Natural killer cell (primary cell): Measurements from ENCODE around the gene CREB1. TPM values are rescaled to one million over a fixed set of nuclear protein-coding genes. Genes with fewer than 3 reads are reported as not detected.
"Not testable (repeated sequence)": the region's sequence is repeated elsewhere in the genome, so short reads cannot be mapped to it uniquely, and the experiment has no call there.

ENCODE experiments used
- ATAC-seq, 3 donors: fragments of 150-1000 bp in 2 of 3; fragments of 200-7000 bp in 1 of 3; cut with Tn5 transposase; 1 replicate in 1 of 3; 2 replicates in 2 of 3; pipeline ENCODE4 v1.10.0; 2021; ENCODE audit warnings: mild to moderate bottlenecking in 2 of 3, moderate library complexity in 2 of 3
- DNase-seq, 2 donors: peaks; one replicate each; pipeline versions ENCODE4 v3.0.0 to v3.0.0-alpha.2; 2013 to 2021; ENCODE audit warnings: mixed read lengths in 1 of 2
- H3K27ac ChIP-seq: one replicate; pipeline ENCODE4 v1.5.1; 2013; ENCODE audit warnings: mild to moderate bottlenecking, low read length
- H3K27me3 ChIP-seq: one replicate; pipeline ENCODE4 v1.6.1; 2013; ENCODE audit warnings: low read length; ENCODE audit not compliant: control insufficient read depth, insufficient read depth
- H3K36me3 ChIP-seq: one replicate; pipeline ENCODE4 v1.6.1; 2013; ENCODE audit warnings: low read length; ENCODE audit not compliant: control insufficient read depth, insufficient read depth
- H3K4me1 ChIP-seq: one replicate; pipeline ENCODE4 v1.6.1; 2013; ENCODE audit warnings: low read length; ENCODE audit not compliant: control insufficient read depth, insufficient read depth
- H3K4me3 ChIP-seq: one replicate; pipeline ENCODE4 v1.5.1; 2013; ENCODE audit warnings: low read length
- H3K9me3 ChIP-seq: one replicate; pipeline ENCODE4 v1.6.1; 2013; ENCODE audit warnings: low read length; ENCODE audit not compliant: control insufficient read depth, insufficient read depth
- H3K27ac Mint-ChIP-seq, 2 donors: one replicate each; pipeline ENCODE4 v1.8.0; 2022; ENCODE audit warnings: mild to moderate bottlenecking in 2 of 2, mixed read lengths in 2 of 2, moderate library complexity in 1 of 2
- H3K27me3 Mint-ChIP-seq, 2 donors: one replicate each; pipeline ENCODE4 v1.8.0; 2022; ENCODE audit warnings: low read depth in 2 of 2, mixed read lengths in 2 of 2
- H3K36me3 Mint-ChIP-seq: one replicate; pipeline ENCODE4 v1.8.0; 2022; ENCODE audit warnings: mixed read lengths
- H3K4me1 Mint-ChIP-seq, 2 donors: one replicate each; pipeline ENCODE4 v1.8.0; 2022; ENCODE audit warnings: mixed read lengths in 2 of 2
- H3K4me3 Mint-ChIP-seq: one replicate; pipeline ENCODE4 v1.8.0; 2022; ENCODE audit warnings: mild to moderate bottlenecking, moderate library complexity, mixed read lengths
- H3K9me3 Mint-ChIP-seq, 2 donors: one replicate each; pipeline ENCODE4 v1.8.0; 2022; ENCODE audit warnings: mixed read lengths in 2 of 2
- CTCF ChIP-seq: fragments of 200-600 bp; IDR thresholded peaks from one replicate; pipeline ENCODE4 v1.8.0; 2022; ENCODE audit warnings: antibody characterized with exemption
- WGBS: methylation state at CpG from one replicate; pipeline ENCODE4 v1.1.7; 2013; ENCODE audit warnings: missing lambda C conversion rate; ENCODE audit not compliant: insufficient coverage; 5-methylcytosine and 5-hydroxymethylcytosine counted together
- intact Hi-C: fragments of 100-400 bp; cut with micrococcal nuclease; formaldehyde crosslinking; loops from one replicate; pipeline ENCODE4 v1.14.2; 2022
- total RNA-seq, 4 donors: library from RNA; stranded (reverse); fragments of 120-200 nt in 1 of 4; gene quantifications; one replicate each; pipeline versions ENCODE4 v1.2.3 to v1.2.4, GENCODE V29; 2013 to 2022

CREB1 gene
- total RNA-seq, 3 donors from 2014 or later (not counting 1 experiment from before 2014, with no cell fraction given) = 88.1 to 107 (median 106) TPM

- intact Hi-C loops = no loop called here
- Histone ChIP-seq H3K4me1 (peaks cover 6% of the 10 kb centered on the region), H3K27ac (no peak overlapping the region), H3K36me3 (no peaks in the 10 kb centered on the region), H3K4me3 (no peak overlapping the region), H3K27me3 (no peaks in the 10 kb centered on the region), H3K9me3 (no peaks in the 10 kb centered on the region)
- WGBS = no CpG with 5 or more reads among the region's 1 CpG
- Mint-ChIP-seq H3K9me3 (no peaks in the 10 kb centered on the region), H3K36me3 (no peaks in the 10 kb centered on the region), H3K27me3 (peaks cover 0 to 7% of the 10 kb centered on the region in 2 donors), H3K4me1 (peaks cover 4% of the 10 kb centered on the region in 2 donors), H3K27ac (no peak overlapping the region), H3K4me3 (no peak overlapping the region)
- no peak for TF ChIP-seq CTCF
- DNase-seq (no peak), ATAC-seq (no peak)
These were observed 35.6 kb upstream of the CREB1 start for GRCh38 chr2:207494137-207494536.

GRCh38 chr2:207496936-207497335 is 32.8 kb upstream of the CREB1 start:
- H3K4me3 ChIP-seq, H3K9me3 ChIP-seq, H3K27ac Mint-ChIP-seq, intact Hi-C loops, H3K36me3 ChIP-seq, ATAC-seq, H3K9me3 Mint-ChIP-seq, H3K36me3 Mint-ChIP-seq, H3K4me3 Mint-ChIP-seq, H3K27ac ChIP-seq, H3K27me3 ChIP-seq, DNase-seq: not testable (repeated sequence)
- WGBS = 95% methylated on average over 9 of the region's 12 CpGs
- peaks cover 3 to 16% of the 10 kb centered on the region in 2 donors for H3K27me3 Mint-ChIP-seq
- peaks cover 31% of the 10 kb centered on the region for H3K4me1 ChIP-seq
- peaks cover 25 to 28% of the 10 kb centered on the region in 2 donors for H3K4me1 Mint-ChIP-seq

- Histone ChIP-seq H3K9me3 (no peaks in the 10 kb centered on the region), H3K27ac (no peak overlapping the region), H3K36me3 (no peaks in the 10 kb centered on the region), H3K27me3 (no peaks in the 10 kb centered on the region), H3K4me3 (no peak overlapping the region), H3K4me1 (peaks cover 36% of the 10 kb centered on the region)
- intact Hi-C loops = no loop called here
- no peaks in the 10 kb centered on the region for H3K9me3 Mint-ChIP-seq
- ATAC-seq = no peak
- no peak overlapping the region for H3K27ac Mint-ChIP-seq
- WGBS = 100% methylated on average over 1 of the region's 1 CpG
- H3K4me1 Mint-ChIP-seq = peaks cover 29 to 35% of the 10 kb centered on the region in 2 donors
- DNase-seq = no peak
- TF ChIP-seq CTCF = no peak
- no peak overlapping the region for H3K4me3 Mint-ChIP-seq
- peaks cover 7 to 22% of the 10 kb centered on the region in 2 donors for H3K27me3 Mint-ChIP-seq
- H3K36me3 Mint-ChIP-seq = no peaks in the 10 kb centered on the region
These were observed 32.2 kb upstream of the CREB1 start for GRCh38 chr2:207497596-207497995.

- 81% methylated on average over 4 of the region's 4 CpGs for WGBS
- Histone ChIP-seq H3K4me3 (no peak overlapping the region), H3K27me3 (no peaks in the 10 kb centered on the region), H3K36me3 (no peaks in the 10 kb centered on the region), H3K9me3 (no peaks in the 10 kb centered on the region), H3K4me1 (peaks cover 42% of the 10 kb centered on the region), H3K27ac (no peak overlapping the region)
- no peak for TF ChIP-seq CTCF
- ATAC-seq (no peak), DNase-seq (no peak)
- Mint-ChIP-seq H3K9me3 (no peaks in the 10 kb centered on the region), H3K36me3 (no peaks in the 10 kb centered on the region), H3K27ac (no peak overlapping the region), H3K4me3 (no peak overlapping the region), H3K27me3 (peaks cover 7 to 18% of the 10 kb centered on the region in 2 donors), H3K4me1 (peaks cover 35 to 40% of the 10 kb centered on the region in 2 donors)
- intact Hi-C loops = no loop called here
These were observed 31.3 kb upstream of the CREB1 start for GRCh38 chr2:207498427-207498826.
